GM12878 (cell line): ENCODE measurements around the gene ADGRD2. TPM values are rescaled to one million over a fixed set of nuclear protein-coding genes. Genes with fewer than 3 reads are reported as not detected.

Experiments used
- ATAC-seq: fragments of 200-7000 bp; cut with Tn5 transposase; 3 replicates; pipeline ENCODE4 v1.9.1; 2020; ENCODE audit warnings: mild to moderate bottlenecking, moderate library complexity
- BruUV-seq: library from RNA; stranded (reverse); fragments of 400-500 nt; replicated peaks from 2 replicates; lab custom pipeline; 2021; lab: Mats Ljungman, UMichigan
- CTCF ChIA-PET: fragments of 300-600 bp; sonication (Branson Sonifier 250); formaldehyde crosslinking; extraction: SDS; loops from one replicate; lab custom pipeline; 2021; ENCODE audit warnings: inconsistent platforms; lab: Yijun Ruan, JAX
- POLR2A ChIA-PET: fragments of 350-600 bp; formaldehyde crosslinking; extraction: SDS; loops from one replicate; lab custom pipeline; 2021; ENCODE audit warnings: inconsistent platforms; lab: Charles Lee
- RAD21 ChIA-PET: fragments of 300-600 bp; sonication (Branson Sonifier 250); formaldehyde crosslinking; loops from one replicate; lab custom pipeline; 2023; ENCODE audit warnings: antibody characterized with exemption; ENCODE audit not compliant: unreplicated experiment; lab: Charles Lee
- SMC1A ChIA-PET: fragments of 300-600 bp; sonication (Branson Sonifier 250); formaldehyde crosslinking; loops from one replicate; lab custom pipeline; 2023; ENCODE audit not compliant: unreplicated experiment, uncharacterized antibody; lab: Charles Lee
- DNase-seq: peaks from one replicate; pipeline ENCODE4 v3.0.0-alpha.2; 2011; ENCODE audit warnings: low read depth, low spot score
- FAIRE-seq: peaks from 3 replicates; lab custom pipeline; 2011; peaks lifted over from hg19 to GRCh38; lab: Jason Lieb, UNC
- H2AFZ ChIP-seq: 2 replicates; pipeline ENCODE4 v1.6.0; 2011; ENCODE audit warnings: low read depth, low read length, control low read depth; ENCODE audit not compliant: control insufficient read depth
- H3K27ac ChIP-seq: 2 replicates; pipeline ENCODE4 v1.5.1; 2011; ENCODE audit warnings: control low read depth; ENCODE audit not compliant: control insufficient read depth, insufficient read depth
- H3K27me3 ChIP-seq, 2 experiments: replicated peaks in 1 of 2; 2 replicates each; pipeline versions ENCODE4 v1.6.0 to v1.6.1; 2011; ENCODE audit warnings: low read length in 1 of 2; ENCODE audit not compliant: control insufficient read depth in 2 of 2, insufficient read depth in 2 of 2
- H3K36me3 ChIP-seq, 2 experiments: 2 replicates each; pipeline ENCODE4 v1.5.1; 2011; ENCODE audit warnings: low read length in 1 of 2; ENCODE audit not compliant: control insufficient read depth in 2 of 2, insufficient read depth in 2 of 2
- H3K4me1 ChIP-seq: 2 replicates; pipeline ENCODE4 v1.6.1; 2011; ENCODE audit warnings: mild to moderate bottlenecking, low read length, moderate library complexity, mixed read lengths; ENCODE audit not compliant: control insufficient read depth, insufficient read depth
- H3K4me2 ChIP-seq: 2 replicates; pipeline ENCODE4 v1.6.0; 2011; ENCODE audit warnings: control low read depth; ENCODE audit not compliant: control insufficient read depth, insufficient read depth
- H3K4me3 ChIP-seq: fragments of 200-600 bp; sonication (generic); 2 replicates; pipeline ENCODE4 v1.5.1; 2016
- H3K79me2 ChIP-seq: 2 replicates; pipeline ENCODE4 v1.6.0; 2011; ENCODE audit warnings: low read length; ENCODE audit not compliant: control insufficient read depth, insufficient read depth
- H3K9ac ChIP-seq: 2 replicates; pipeline ENCODE4 v1.8.0; 2011; ENCODE audit warnings: low read length, control low read depth, mixed read lengths; ENCODE audit not compliant: control insufficient read depth, insufficient read depth
- H3K9me3 ChIP-seq: replicated peaks from 3 replicates; pipeline ENCODE4 v1.5.1; 2011; ENCODE audit warnings: mild to moderate bottlenecking, low read length; ENCODE audit not compliant: control insufficient read depth, insufficient read depth
- H4K20me1 ChIP-seq: 2 replicates; pipeline ENCODE4 v1.6.0; 2011; ENCODE audit not compliant: control insufficient read depth, insufficient read depth
- ASH2L ChIP-seq: fragments of 300-600, 200-600 bp; sonication (generic); IDR thresholded peaks from 2 replicates; pipeline ENCODE4 v1.6.1; 2017; ENCODE audit warnings: low read depth, mild to moderate bottlenecking, borderline replicate concordance
- BCL11A ChIP-seq: IDR thresholded peaks from 2 replicates; pipeline ENCODE4 v1.6.1; 2011; ENCODE audit warnings: low read depth, low read length
- E2F4 ChIP-seq: IDR thresholded peaks from 2 replicates; pipeline ENCODE4 v1.6.1; 2012; ENCODE audit warnings: low read depth, low read length, improper control_type of control experiment
- FOXK2 ChIP-seq: fragments of 450-650 bp; IDR thresholded peaks from 2 replicates; pipeline ENCODE4 v1.6.1; 2017; ENCODE audit warnings: mild to moderate bottlenecking, moderate library complexity
- HDAC6 ChIP-seq: fragments of 200-600 bp; sonication (generic); IDR thresholded peaks from one replicate; pipeline ENCODE4 v1.8.0; 2017; ENCODE audit warnings: antibody characterized with exemption; ENCODE audit not compliant: unreplicated experiment
- MYC ChIP-seq: IDR thresholded peaks from 2 replicates; pipeline ENCODE4 v1.6.1; 2011; ENCODE audit warnings: mild to moderate bottlenecking, low read length, moderate library complexity, inconsistent platforms; ENCODE audit not compliant: insufficient read depth, insufficient replicate concordance, insufficient read length, severe bottlenecking
- POLR2AphosphoS2 ChIP-seq: IDR thresholded peaks from 2 replicates; pipeline ENCODE4 v1.6.1; 2011; ENCODE audit warnings: low read depth, mild to moderate bottlenecking, low read length, improper control_type of control experiment, moderate library complexity
- RAD21 ChIP-seq: IDR thresholded peaks from 2 replicates; pipeline ENCODE4 v1.6.1; 2011; ENCODE audit warnings: mild to moderate bottlenecking, low read depth, low read length, moderate library complexity; ENCODE audit not compliant: insufficient read depth
- RB1 ChIP-seq: fragments of 450-650 bp; formaldehyde crosslinking; IDR thresholded peaks from 2 replicates; pipeline ENCODE4 v1.6.1; 2017; ENCODE audit warnings: mild to moderate bottlenecking, borderline replicate concordance
- RELB ChIP-seq: fragments of 450-650 bp; IDR thresholded peaks from 2 replicates; pipeline ENCODE4 v1.6.1; 2017; ENCODE audit warnings: low read depth, mild to moderate bottlenecking, moderate library complexity
- SMAD5 ChIP-seq: IDR thresholded peaks from 2 replicates; pipeline ENCODE4 v1.6.1; 2016; ENCODE audit warnings: antibody characterized with exemption, low read depth
- TCF3 ChIP-seq: IDR thresholded peaks from 2 replicates; pipeline ENCODE4 v1.6.1; 2012; ENCODE audit warnings: low read depth, mild to moderate bottlenecking, low read length, borderline replicate concordance; ENCODE audit not compliant: insufficient read depth
- ZNF384 ChIP-seq: IDR thresholded peaks from 2 replicates; pipeline ENCODE4 v1.6.1; 2012; ENCODE audit warnings: low read depth, mild to moderate bottlenecking, low read length, improper control_type of control experiment, borderline replicate concordance
- ZNF622 ChIP-seq: fragments of 450-650 bp; IDR thresholded peaks from 2 replicates; pipeline ENCODE4 v1.6.1; 2017; ENCODE audit warnings: mild to moderate bottlenecking, inconsistent platforms
- WGBS: methylation state at CpG from one replicate; pipeline ENCODE4 v1.1.6; 2016; ENCODE audit warnings: low lambda C conversion rate; ENCODE audit not compliant: insufficient replicate concordance, insufficient coverage; ENCODE audit errors: missing lambda C conversion rate; 5-methylcytosine and 5-hydroxymethylcytosine counted together
- in situ Hi-C: fragments of 300-500 bp; cut with MboI; formaldehyde crosslinking; loops from 9 replicates; pipeline ENCODE4 v1.14.3; 2018; ENCODE audit warnings: mixed read lengths
- intact Hi-C: fragments of 100-400 bp; cut with micrococcal nuclease; formaldehyde crosslinking; loops from one replicate; pipeline ENCODE4 v1.14.2; 2022; ENCODE audit not compliant: unreplicated experiment
- polyA plus RNA-seq, 11 experiments: library from polyadenylated mRNA; depleted of rRNA in 4 of 11; unstranded in 6 of 11; stranded (reverse) in 5 of 11; fragments of >200 nt; fragmentation: Nextera tagmentation in 4 of 11; fragmentation: Illumina TruSeq in 1 of 11; extraction: Ambion mirVana in 4 of 11; extraction: Trizol in 1 of 11; gene quantifications; 1 replicate in 1 of 11; 2 replicates in 10 of 11; pipeline versions ENCODE4 v1.2.1 to v1.2.3, GENCODE V29; 2011 to 2016; ENCODE audit warnings: inconsistent platforms in 2 of 11, missing spikeins in 2 of 11, low read depth in 1 of 11
- total RNA-seq, 4 experiments: library from RNA; depleted of rRNA in 3 of 4; stranded (reverse); fragments of >200 nt in 3 of 4; fragmentation: Illumina TruSeq in 1 of 4; extraction: Trizol in 1 of 4; gene quantifications; 2 replicates each; pipeline versions ENCODE4 v1.2.1 to v1.2.3, GENCODE V29; 2013 to 2021
- TF ChIP-seq, protein P1 (sequence below): IDR thresholded peaks from 2 replicates; pipeline ENCODE4 v1.6.1; 2012; ENCODE audit warnings: low read depth, low read length, improper control_type of control experiment

ADGRD2 gene
- total and polyA plus RNA-seq, 10 of the 15 experiments (the other 5 are each of a cell fraction or from before 2014, with no cell fraction given): not detected

DNA sequence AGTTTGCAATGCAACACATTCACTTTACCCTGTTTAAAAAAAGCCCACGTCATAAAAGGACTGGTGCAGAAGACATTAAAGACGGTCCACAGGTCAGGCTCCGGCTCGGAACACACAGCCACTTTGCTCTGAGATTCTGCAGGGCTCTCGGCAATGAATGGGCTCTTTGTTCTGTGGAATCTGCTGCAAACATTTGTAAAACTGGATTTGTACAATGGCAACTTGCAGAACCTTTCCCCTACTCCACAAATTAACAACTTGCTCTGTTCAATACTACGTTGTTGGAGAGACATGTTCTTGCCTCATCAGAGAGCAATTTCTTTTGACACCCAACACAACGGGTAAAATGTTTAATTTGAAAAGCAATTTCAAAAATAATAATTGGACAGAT is 70.0 kb downstream of the ADGRD2 start:
- DNase-seq (no peak), ATAC-seq (no peak), FAIRE-seq (no peak)
- no peaks in the 10 kb centered on the region for H3K27me3 ChIP-seq
- RAD21 ChIA-PET: no interaction called here
- no peak overlapping the region for H3K4me2 ChIP-seq
- H3K9me3 ChIP-seq: no peaks in the 10 kb centered on the region
- no peaks in the 10 kb centered on the region for H4K20me1 ChIP-seq
- in situ Hi-C loops (no loop called here), intact Hi-C loops (no loop called here)
- H3K27ac ChIP-seq: no peak overlapping the region
- BruUV-seq: no TSS peak
- H3K9ac ChIP-seq: no peak overlapping the region
- 99% methylated on average over 7 of the region's 7 CpGs for WGBS
- H3K4me1 ChIP-seq: no peaks in the 10 kb centered on the region
- no peak overlapping the region for H2AFZ ChIP-seq
- no peak overlapping the region for H3K4me3 ChIP-seq
- CTCF ChIA-PET: interaction anchor here (1.4 kb wide), 1 partner anchor 17 kb away, joined by 4 read pairs; no protein-coding TSS in a partner anchor
- POLR2A ChIA-PET: no interaction called here
- peaks cover 0 to 2% of the 10 kb centered on the region in 2 experiments; a peak in 2 of 4 replicates for H3K36me3 ChIP-seq
- SMC1A ChIA-PET: no interaction called here
- H3K79me2 ChIP-seq: no peaks in the 10 kb centered on the region
- TF ChIP-seq BCL11A: no peak
- TF ChIP-seq, protein P1, sequence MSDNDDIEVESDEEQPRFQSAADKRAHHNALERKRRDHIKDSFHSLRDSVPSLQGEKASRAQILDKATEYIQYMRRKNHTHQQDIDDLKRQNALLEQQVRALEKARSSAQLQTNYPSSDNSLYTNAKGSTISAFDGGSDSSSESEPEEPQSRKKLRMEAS: no peak
- no peak for TF ChIP-seq MYC
- no peak for TF ChIP-seq RAD21
- no peak for TF ChIP-seq POLR2AphosphoS2
- TF ChIP-seq ZNF622: no peak
- TF ChIP-seq FOXK2: no peak
- no peak for TF ChIP-seq RB1
- TF ChIP-seq ZNF384: no peak
- no peak for TF ChIP-seq SMAD5
- TF ChIP-seq HDAC6: no peak
- no peak for TF ChIP-seq TCF3
- TF ChIP-seq E2F4: no peak
- no peak for TF ChIP-seq RELB
- TF ChIP-seq ASH2L: no peak
